DND-41 (cell line): Measurements from ENCODE around the gene PPP1R12A.
A peak's percentile ranks its signal among the peaks of the same experiment; 100 is the strongest.

Experiments used
- ATAC-seq: fragments of 200-7000 bp; cut with Tn5 transposase; 3 replicates; pipeline ENCODE4 v1.9.1; 2021; ENCODE audit warnings: low read depth; ENCODE audit not compliant: insufficient read depth
- DNase-seq: peaks from one replicate; pipeline ENCODE4 v3.0.0-alpha.2; 2020
- H2AFZ ChIP-seq: 2 replicates; pipeline ENCODE4 v1.6.0; 2012; ENCODE audit warnings: low read depth, low read length
- H3K27ac ChIP-seq: 2 replicates; pipeline ENCODE4 v1.5.1; 2012; ENCODE audit warnings: low read length, inconsistent platforms
- H3K27me3 ChIP-seq: fragments of 200-600 bp; sonication (generic); 2 replicates; pipeline ENCODE4 v1.6.0; 2012; ENCODE audit warnings: low read length, mild to moderate bottlenecking, inconsistent platforms; ENCODE audit not compliant: insufficient read depth, poor library complexity
- H3K36me3 ChIP-seq: 2 replicates; pipeline ENCODE4 v1.5.1; 2012; ENCODE audit warnings: low read length, inconsistent platforms; ENCODE audit not compliant: insufficient read depth
- H3K4me1 ChIP-seq: 2 replicates; pipeline ENCODE4 v1.5.1; 2012; ENCODE audit warnings: mild to moderate bottlenecking, low read length; ENCODE audit not compliant: insufficient read depth
- H3K4me2 ChIP-seq: 2 replicates; pipeline ENCODE4 v1.6.0; 2012; ENCODE audit warnings: mild to moderate bottlenecking, moderate library complexity, low read length, inconsistent platforms; ENCODE audit not compliant: insufficient read depth
- H3K4me3 ChIP-seq, 2 experiments: fragments of 200-600 bp in 1 of 2; shearing (Covaris generic) in 1 of 2; 2 replicates each; pipeline ENCODE4 v1.5.1; 2012 to 2016; ENCODE audit warnings: inconsistent platforms in 2 of 2, low read length in 2 of 2, mild to moderate bottlenecking in 2 of 2, low read depth in 1 of 2, moderate library complexity in 1 of 2
- H3K79me2 ChIP-seq: 2 replicates; pipeline ENCODE4 v1.6.0; 2012; ENCODE audit warnings: low read length, inconsistent platforms; ENCODE audit not compliant: insufficient read depth
- H3K9ac ChIP-seq: 2 replicates; pipeline ENCODE4 v1.6.0; 2012; ENCODE audit warnings: low read depth, mild to moderate bottlenecking, inconsistent platforms, low read length, moderate library complexity
- H3K9me3 ChIP-seq: 2 replicates; pipeline ENCODE4 v1.5.1; 2012; ENCODE audit warnings: low read length, moderate library complexity, mild to moderate bottlenecking, inconsistent platforms; ENCODE audit not compliant: insufficient read depth, severe bottlenecking
- H4K20me1 ChIP-seq: 2 replicates; pipeline ENCODE4 v1.6.0; 2012; ENCODE audit warnings: low read length; ENCODE audit not compliant: insufficient read depth
- EZH2 ChIP-seq: IDR thresholded peaks from 3 replicates; pipeline ENCODE4 v1.6.1; 2012; ENCODE audit warnings: borderline replicate concordance, low read depth, mild to moderate bottlenecking, moderate library complexity, low read length, inconsistent platforms; ENCODE audit not compliant: severe bottlenecking
- TF ChIP-seq, protein P1 (sequence below): IDR thresholded peaks from 2 replicates; pipeline ENCODE4 v1.5.1; 2012; ENCODE audit warnings: borderline replicate concordance, low read length, moderate library complexity, mild to moderate bottlenecking; ENCODE audit not compliant: poor library complexity, severe bottlenecking; ENCODE audit errors: extremely low read depth

The PPP1R12A gene

DNA sequence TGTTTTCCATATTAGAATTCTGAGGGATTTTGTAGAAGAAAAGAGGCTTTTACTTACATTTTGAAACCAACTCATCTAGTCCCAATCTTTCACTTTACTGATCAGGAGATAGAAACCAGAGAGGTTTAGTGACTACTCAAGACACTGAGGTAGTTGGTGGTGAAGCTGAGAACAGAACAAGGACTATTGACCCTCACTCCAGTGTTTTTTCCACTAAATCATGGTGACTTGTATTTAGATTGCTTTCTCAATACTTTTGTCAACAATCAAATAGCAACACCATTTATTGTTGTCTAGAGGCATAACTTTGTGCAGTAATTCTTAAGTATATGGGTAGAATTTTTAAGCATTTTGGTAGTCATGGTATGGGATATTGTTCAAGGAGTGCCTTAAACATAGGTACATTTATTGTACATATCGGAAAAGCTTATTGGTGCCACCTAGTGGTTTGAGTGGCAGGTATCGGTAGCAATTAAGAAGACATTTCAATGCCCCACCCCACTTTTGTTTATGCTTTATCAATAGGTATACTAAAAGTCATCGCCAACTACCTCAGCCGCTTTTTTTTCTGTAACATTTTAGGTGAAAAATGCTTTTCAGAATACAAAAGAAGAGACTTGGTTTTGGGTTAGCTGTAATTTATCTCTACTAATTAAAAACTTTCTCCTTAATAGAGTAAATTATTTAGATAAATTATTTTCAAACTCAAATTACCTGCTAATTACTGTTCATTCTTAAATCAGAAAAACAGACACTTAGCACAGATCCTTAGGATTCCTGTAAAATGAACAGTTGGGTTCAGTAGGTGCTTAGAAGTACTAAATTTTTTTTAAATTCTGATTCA, 196.8 kb downstream of the PPP1R12A start:
- H3K27ac ChIP-seq, result no peak overlapping the region

DNA sequence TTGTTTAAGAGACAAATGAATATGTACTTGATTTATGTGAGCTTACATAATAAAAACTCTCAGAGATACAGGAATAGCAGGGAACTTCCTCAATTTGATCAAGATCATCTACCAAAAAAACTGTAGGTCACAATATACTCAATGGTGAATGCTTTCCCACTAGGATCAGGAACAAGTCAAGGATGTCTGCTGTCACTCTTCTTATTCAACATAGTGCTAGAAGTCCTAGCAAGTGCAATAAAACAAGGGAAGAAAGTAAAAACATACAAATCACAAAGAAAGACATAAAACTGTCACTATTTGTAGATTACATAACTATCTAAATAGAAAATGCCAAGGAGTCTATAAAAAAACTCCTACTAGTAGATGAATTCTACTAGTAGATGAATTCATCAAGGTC, 202.3 kb downstream of the PPP1R12A start:
- ATAC-seq, result no peak
- H3K4me3 ChIP-seq, result no peak overlapping the region
- no peak for TF ChIP-seq EZH2
- TF ChIP-seq, protein P1, sequence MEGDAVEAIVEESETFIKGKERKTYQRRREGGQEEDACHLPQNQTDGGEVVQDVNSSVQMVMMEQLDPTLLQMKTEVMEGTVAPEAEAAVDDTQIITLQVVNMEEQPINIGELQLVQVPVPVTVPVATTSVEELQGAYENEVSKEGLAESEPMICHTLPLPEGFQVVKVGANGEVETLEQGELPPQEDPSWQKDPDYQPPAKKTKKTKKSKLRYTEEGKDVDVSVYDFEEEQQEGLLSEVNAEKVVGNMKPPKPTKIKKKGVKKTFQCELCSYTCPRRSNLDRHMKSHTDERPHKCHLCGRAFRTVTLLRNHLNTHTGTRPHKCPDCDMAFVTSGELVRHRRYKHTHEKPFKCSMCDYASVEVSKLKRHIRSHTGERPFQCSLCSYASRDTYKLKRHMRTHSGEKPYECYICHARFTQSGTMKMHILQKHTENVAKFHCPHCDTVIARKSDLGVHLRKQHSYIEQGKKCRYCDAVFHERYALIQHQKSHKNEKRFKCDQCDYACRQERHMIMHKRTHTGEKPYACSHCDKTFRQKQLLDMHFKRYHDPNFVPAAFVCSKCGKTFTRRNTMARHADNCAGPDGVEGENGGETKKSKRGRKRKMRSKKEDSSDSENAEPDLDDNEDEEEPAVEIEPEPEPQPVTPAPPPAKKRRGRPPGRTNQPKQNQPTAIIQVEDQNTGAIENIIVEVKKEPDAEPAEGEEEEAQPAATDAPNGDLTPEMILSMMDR, result no peak

More for the DNA sequence above, 196.8 kb downstream of the PPP1R12A start:
- Histone ChIP-seq H3K9ac (no peak overlapping the region), H3K27me3 (no peaks in the 10 kb centered on the region), H2AFZ (no peak overlapping the region), H3K79me2 (no peaks in the 10 kb centered on the region), H3K36me3 (no peaks in the 10 kb centered on the region), H4K20me1 (no peaks in the 10 kb centered on the region), H3K4me1 (no peaks in the 10 kb centered on the region), H3K9me3 (no peaks in the 10 kb centered on the region), H3K4me3 (no peak overlapping the region), H3K4me2 (no peak overlapping the region)
- ATAC-seq (peak; percentile 62; the same call in 1 of the 3 replicates), DNase-seq (peak; percentile 22)
- no peak for TF ChIP-seq EZH2
- TF ChIP-seq, protein P1, result peak; percentile 77

GRCh38 chr12:79725987-79726386, 208.9 kb downstream of the PPP1R12A start:
- no peaks in the 10 kb centered on the region for H3K79me2 ChIP-seq
- H3K4me3 ChIP-seq, result no peak overlapping the region
- no peak for TF ChIP-seq EZH2
- TF ChIP-seq, protein P1, result no peak
- H2AFZ ChIP-seq, result no peak overlapping the region
- no peak overlapping the region for H3K9ac ChIP-seq
- H3K36me3 ChIP-seq, result no peaks in the 10 kb centered on the region
- no peaks in the 10 kb centered on the region for H3K4me1 ChIP-seq
- H3K27me3 ChIP-seq, result no peaks in the 10 kb centered on the region
- ATAC-seq (no peak), DNase-seq (no peak)
- H3K27ac ChIP-seq, result no peak overlapping the region
- no peaks in the 10 kb centered on the region for H3K9me3 ChIP-seq
- no peaks in the 10 kb centered on the region for H4K20me1 ChIP-seq
- no peak overlapping the region for H3K4me2 ChIP-seq

More for the DNA sequence above, 202.3 kb downstream of the PPP1R12A start:
- no peak overlapping the region for H3K27ac ChIP-seq
- no peaks in the 10 kb centered on the region for H3K27me3 ChIP-seq
- no peak overlapping the region for H3K9ac ChIP-seq
- no peaks in the 10 kb centered on the region for H4K20me1 ChIP-seq
- DNase-seq, result no peak
- H3K4me1 ChIP-seq, result no peaks in the 10 kb centered on the region
- no peak overlapping the region for H2AFZ ChIP-seq
- no peaks in the 10 kb centered on the region for H3K9me3 ChIP-seq
- H3K4me2 ChIP-seq, result no peak overlapping the region
- no peaks in the 10 kb centered on the region for H3K79me2 ChIP-seq
- H3K36me3 ChIP-seq, result no peaks in the 10 kb centered on the region
